ENCODE data around the gene FLYWCH1. TPM values are rescaled to one million over a fixed set of nuclear protein-coding genes. Genes with fewer than 3 reads are reported as not detected.

FLYWCH1 gene
- total RNA-seq, 1 donor from 2014 or later = 30.8 TPM

DNA sequence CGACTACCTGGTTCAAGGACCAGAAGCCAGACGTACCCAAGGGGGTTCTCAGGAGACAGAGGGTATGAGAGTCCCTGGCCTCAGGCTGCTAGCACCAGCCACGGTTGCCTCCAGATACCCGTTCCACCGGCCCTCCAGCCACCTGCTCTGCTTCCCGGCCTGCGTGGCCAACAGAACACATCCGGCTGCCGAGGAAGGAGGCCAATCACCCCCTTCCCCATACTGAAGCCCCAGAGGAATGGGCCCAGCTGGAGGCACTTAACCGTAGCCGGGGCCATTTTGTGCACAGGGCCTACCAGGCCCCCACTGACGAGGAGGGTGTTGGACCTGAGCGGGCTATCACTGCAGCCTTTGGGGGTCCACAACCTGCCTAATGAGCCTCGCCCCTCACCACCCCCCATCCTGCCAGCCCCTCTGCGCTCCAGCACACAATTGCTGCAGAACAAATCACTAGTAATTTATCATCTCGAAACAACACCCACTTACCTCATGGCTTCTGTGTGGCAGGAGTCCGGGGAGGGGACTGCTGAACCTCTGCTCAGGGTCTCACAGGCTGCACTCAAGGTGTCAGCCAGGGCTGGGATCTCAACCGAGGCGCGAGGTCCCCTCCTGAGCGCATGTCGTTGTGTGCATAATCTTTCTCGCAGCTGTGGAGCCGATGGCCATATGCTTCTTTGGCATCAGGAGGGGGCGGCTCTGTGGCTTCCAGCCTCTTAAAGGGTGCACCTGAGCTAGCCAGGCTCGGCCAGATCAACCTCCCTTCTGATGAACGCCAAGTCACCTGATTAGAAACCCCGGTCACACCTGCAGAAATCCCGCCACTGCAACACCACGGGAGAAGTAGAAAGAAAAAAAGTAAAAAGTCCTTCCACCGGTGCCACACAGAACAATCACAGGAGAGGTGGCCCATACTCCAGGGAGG is 42.2 kb downstream of the FLYWCH1 start:
- no peak for DNase-seq (ENCODE audit: low spot score)

DNA sequence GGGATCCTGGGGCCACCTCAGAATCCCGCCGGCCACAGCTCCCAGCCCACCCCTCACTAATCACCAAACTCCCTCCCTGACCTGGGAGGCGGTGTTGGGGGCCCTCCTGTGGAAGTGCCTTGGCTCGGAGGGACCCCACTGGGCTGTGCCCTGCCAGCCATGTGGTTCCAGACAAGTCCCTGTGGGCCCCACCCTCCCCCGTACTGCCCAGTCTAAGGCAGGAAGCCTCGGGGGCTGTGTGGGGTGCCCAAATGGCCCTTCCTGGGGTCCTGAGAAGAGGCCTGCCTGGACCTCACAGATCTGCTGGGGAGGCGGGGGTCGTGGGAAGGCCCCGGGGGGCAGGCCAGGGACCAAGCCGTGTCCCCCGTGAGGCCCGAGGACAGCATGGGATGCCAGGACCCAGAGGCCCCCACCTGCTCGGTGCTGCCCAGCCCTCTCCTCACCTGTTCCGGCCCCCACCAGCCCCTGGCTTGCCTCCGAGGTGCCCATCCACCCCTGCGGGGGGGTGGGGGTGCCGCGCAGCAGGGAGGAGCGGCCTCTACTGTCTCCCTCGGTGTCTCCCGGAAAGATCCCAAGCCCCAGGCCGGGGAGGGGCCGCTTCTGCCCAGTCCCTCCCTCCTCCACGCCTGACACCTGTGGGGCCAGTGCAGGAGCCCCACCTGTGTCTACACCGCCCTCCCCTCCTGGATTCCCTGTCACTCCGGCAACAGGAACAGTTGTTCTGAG is 43.1 kb downstream of the FLYWCH1 start:
- no peak for DNase-seq (ENCODE audit: low spot score)

- DNase-seq (ENCODE audit: low spot score) = no peak
Measured at GRCh38 chr16:2955438-2955778, 43.7 kb downstream of the FLYWCH1 start.

DNA sequence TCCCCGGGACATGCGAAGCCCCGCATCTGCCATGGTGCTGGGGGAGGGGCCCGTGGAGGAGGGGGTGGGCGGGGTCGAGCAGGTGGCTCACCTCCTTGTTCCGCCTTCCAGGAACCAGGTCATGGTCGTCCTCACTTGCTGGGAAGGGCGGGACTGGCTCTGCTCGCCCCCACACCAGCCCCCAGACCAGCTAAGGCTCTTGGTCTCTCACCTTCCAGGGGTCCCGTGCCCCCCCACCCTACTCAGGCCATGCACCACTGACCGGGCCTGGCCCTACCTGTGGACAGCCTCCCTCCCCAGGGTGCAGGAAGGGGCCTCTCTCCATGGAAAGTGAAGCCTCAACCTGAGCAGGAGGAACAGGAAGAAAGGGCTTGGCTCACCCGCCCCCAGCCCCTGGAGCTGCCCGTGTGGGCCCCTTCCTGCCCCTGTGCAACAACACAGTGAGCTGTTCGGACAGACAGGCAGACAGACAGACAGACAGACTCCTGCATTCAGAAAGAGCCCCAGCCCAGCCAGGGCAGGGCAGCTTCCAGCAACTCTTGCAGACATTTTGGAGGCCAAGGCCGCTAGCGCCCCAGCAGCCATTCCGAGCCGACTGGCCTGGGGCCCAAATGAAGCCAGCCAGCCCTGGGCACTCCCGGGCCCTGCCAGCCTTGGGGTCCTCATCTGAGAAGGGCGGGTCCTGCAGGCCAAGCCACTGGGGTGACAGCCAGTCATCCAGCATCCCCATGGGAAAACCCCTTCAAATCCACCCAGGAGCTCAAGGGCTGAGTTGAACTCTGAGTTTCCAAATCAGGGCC is 44.2 kb downstream of the FLYWCH1 start:
- no peak for DNase-seq (ENCODE audit: low spot score)

GRCh38 chr16:2956579-2956956 is 44.8 kb downstream of the FLYWCH1 start:
- no peak for DNase-seq (ENCODE audit: low spot score)

DNA sequence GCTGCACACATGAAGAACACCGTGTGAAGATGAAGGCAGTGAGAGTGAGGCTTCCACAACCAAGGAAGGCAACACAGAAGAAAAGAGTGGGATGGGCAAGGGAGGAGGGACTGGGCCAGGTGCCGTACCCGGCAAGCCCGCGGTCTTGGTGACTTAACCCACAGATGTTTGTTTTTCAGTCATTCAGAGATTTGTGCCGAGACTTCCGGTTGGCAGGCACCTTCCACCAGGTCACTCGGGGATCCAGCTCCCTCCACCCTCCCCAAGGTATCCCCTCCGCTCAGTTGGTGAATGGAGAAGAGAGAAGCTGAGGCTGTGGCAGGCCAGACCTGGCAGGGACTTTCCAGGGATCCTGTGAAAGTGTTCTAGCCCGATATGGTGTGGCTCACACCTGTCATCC is 47.5 kb downstream of the FLYWCH1 start:
- DNase-seq (ENCODE audit: low spot score) = no peak

- no peak for DNase-seq (ENCODE audit: low spot score)
Measured at GRCh38 chr16:2960183-2961010, 48.7 kb downstream of the FLYWCH1 start.

DNA sequence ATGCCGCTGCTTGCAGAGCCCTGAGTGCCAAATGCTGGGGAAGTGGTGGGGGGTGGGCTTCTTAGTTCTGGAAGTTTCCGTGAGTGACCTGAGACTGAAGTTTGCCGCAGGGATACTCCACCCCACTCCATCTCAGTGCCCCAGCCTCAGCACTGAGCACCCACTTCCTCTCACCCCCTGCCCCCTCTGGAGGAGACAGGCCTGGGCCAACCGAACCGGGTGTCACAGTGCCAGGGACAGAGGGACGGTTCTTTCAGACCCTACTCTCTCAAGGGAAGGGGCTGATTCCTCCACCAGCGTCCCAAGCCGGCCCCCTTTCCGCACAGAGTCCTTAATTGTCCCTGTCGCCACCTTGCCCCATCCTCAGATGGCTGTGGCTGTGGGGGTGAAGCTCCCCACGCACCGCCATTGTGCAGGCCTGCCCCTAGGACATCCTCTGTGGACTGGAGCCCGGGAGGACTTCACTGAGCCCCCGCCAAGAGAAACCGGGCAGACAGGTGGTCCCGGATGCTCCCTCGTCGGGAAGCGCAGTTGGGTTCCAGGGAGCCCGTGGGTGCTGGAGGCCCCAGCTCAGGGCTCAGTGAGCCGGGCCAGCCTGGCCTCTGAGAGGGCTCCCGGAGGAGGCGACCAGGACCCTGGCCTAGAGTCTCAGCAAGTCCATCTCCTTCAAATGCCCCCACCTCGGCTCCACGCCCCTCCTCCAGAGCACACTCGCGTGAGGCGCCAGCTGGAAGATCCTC is 50.8 kb downstream of the FLYWCH1 start:
- DNase-seq (ENCODE audit: low spot score) = no peak

DNA sequence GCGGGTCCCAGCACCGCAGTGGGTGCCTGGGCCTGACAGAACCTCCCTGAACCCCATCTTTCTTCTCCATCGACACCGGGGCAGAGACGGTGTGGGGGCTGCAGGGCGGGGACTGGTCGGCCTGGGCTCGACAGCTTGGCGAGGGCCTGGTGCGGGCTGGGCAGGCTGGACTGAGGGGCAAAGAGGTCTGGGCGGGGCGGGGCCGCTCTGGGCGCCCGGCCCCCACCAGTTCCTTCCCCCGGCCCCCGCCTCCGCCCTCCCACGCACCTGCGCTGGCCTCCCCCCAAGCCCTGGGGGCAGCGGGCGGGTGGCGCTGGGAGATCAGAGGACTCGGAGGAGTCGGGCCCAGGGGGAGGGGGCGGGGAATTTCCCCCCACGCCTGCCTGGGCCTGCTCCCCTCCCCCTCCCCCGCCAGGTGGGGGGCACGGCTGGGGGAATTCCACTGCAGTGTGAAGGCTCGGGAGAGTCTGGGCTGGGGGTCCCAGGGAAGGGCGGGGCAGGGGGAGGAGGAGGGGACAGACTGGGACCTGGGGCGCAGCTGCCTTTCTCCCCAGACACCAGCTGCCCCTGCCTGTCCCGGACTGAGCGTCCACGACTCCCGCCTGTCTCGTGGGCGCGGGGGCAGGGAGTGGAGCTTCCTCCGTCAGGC is 51.5 kb downstream of the FLYWCH1 start:
- no peak for DNase-seq (ENCODE audit: low spot score)

- no peak for DNase-seq (ENCODE audit: low spot score)
Measured at GRCh38 chr16:2963723-2964474, 52.2 kb downstream of the FLYWCH1 start, which contains the start of gene KREMEN2. Gene KREMEN2 (plus strand): TSS chr16:2964275. CDS start chr16:2964521, 246 bp downstream.

DNA sequence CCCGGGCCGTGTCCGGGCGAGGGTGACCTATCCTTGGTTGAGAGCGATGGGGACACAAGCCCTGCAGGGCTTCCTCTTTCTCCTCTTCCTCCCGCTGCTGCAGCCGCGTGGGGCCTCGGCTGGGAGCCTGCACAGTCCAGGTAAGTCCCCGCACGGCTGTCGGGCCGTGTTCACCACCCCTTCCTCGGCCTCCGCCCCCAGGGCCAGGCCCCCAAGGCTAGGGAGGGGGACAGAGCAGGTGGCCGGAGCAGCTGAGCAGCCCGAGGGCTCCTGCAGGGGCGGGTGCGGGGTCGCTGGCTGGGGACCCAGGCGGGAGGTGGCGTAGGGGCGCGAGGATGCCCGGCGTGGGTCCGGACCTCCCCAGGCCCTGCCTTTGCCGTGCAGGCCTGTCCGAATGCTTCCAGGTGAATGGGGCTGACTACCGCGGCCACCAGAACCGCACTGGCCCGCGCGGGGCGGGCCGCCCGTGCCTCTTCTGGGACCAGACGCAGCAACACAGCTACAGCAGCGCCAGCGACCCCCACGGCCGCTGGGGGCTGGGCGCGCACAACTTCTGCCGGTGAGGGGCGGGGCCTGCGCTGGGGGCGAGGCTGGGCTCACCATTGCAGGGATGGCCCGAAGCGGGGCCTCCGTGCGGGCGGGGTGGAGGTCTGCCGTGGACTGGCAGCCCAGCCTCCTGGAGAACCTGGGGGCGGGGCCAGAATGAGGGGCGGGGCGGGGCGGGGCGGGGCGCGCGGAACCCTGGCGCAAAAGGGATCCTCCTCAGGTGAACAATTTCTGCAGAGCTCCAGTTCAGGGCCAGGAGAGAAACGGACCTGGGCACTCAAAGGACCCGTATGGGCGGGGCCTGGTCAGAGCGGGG is 53.0 kb downstream of the FLYWCH1 start:
- DNase-seq (ENCODE audit: low spot score) = peak; percentile 51

GRCh38 chr16:2966043-2966807 is 54.5 kb downstream of the FLYWCH1 start:
- no peak for DNase-seq (ENCODE audit: low spot score)

DNA sequence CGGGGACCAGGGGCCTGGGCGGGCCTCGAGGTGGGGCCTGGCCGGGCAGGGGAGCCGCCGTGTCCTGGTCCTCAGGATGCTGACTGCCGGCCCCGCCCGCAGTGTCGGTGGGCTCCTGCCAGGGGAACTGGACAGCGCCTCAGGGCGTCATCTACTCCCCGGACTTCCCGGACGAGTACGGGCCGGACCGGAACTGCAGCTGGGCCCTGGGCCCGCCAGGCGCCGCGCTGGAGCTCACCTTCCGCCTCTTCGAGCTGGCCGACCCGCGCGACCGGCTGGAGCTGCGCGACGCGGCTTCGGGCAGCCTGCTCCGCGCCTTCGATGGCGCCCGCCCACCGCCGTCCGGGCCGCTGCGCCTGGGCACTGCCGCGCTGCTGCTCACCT is 55.1 kb downstream of the FLYWCH1 start:
- DNase-seq (ENCODE audit: low spot score) = no peak

- no peak for DNase-seq (ENCODE audit: low spot score)
Measured at GRCh38 chr16:2967211-2967631, 55.5 kb downstream of the FLYWCH1 start.

DNA sequence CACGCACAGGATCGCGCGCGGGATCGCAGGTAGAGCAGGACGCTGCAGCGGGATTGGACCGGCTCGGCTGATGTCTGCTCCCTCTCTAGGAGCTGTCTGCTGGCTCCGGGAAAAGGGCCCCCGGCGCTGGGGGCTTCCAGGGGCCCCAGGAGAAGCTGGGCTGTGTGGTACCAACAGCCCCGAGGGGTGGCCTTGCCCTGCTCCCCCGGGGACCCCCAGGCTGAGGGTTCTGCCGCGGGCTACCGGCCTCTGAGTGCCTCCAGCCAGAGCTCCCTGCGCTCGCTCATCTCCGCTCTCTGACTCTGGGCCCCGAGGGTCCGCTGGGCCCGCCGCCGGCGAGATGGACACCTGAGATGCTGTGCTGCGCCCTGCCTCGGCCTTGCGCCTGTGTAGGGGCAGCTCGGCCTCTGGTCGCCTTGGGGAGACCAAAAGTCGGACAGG is 56.0 kb downstream of the FLYWCH1 start:
- DNase-seq (ENCODE audit: low spot score) = no peak

GRCh38 chr16:2968368-2968737 is 56.6 kb downstream of the FLYWCH1 start:
- no peak for DNase-seq (ENCODE audit: low spot score)

Data from umbilical cord (tissue), 2 donors.